Neural progenitor cell (in vitro differentiated cells): ENCODE results near the gene FPR2. TPM values are rescaled to one million over a fixed set of nuclear protein-coding genes. Genes with fewer than 3 reads are reported as not detected.

ENCODE experiments used
- DNase-seq: peaks from one replicate; pipeline ENCODE4 v3.0.0-alpha.2; 2016; ENCODE audit warnings: low spot score
- H2AFZ ChIP-seq: fragments of 200-600 bp; sonication (generic); replicated peaks from 2 replicates; pipeline ENCODE4 v1.6.1; 2016; ENCODE audit warnings: antibody characterized with exemption
- H3F3A ChIP-seq: fragments of 200-600 bp; sonication (generic); 2 replicates; pipeline ENCODE4 v1.6.1; 2016; ENCODE audit warnings: antibody characterized with exemption, low read depth
- H3K27ac ChIP-seq: fragments of 200-600 bp; sonication (generic); 2 replicates; pipeline ENCODE4 v1.5.1; 2016; ENCODE audit warnings: mild to moderate bottlenecking
- H3K27me3 ChIP-seq: fragments of 200-600 bp; sonication (generic); 2 replicates; pipeline ENCODE4 v1.6.1; 2016; ENCODE audit warnings: mild to moderate bottlenecking, moderate library complexity
- H3K36me3 ChIP-seq: fragments of 200-600 bp; sonication (generic); 2 replicates; pipeline ENCODE4 v1.5.1; 2016
- H3K4me1 ChIP-seq: fragments of 200-600 bp; sonication (generic); 2 replicates; pipeline ENCODE4 v1.6.1; 2016; ENCODE audit warnings: mixed run types
- H3K4me2 ChIP-seq: fragments of 200-600 bp; sonication (generic); 2 replicates; pipeline ENCODE4 v1.6.1; 2016
- H3K4me3 ChIP-seq: fragments of 200-600 bp; sonication (generic); 2 replicates; pipeline ENCODE4 v1.5.1; 2016
- H3K79me2 ChIP-seq: fragments of 200-600 bp; sonication (generic); 2 replicates; pipeline ENCODE4 v1.6.1; 2016; ENCODE audit warnings: low read depth
- H3K9ac ChIP-seq: fragments of 200-600 bp; sonication (generic); 2 replicates; pipeline ENCODE4 v1.6.1; 2016
- H3K9me3 ChIP-seq: fragments of 200-600 bp; sonication (generic); 2 replicates; pipeline ENCODE4 v1.5.1; 2016; ENCODE audit warnings: low read depth
- H4K20me1 ChIP-seq: fragments of 200-600 bp; sonication (generic); 2 replicates; pipeline ENCODE4 v1.6.1; 2016; ENCODE audit warnings: low read depth
- H3K27ac Mint-ChIP-seq: 3 replicates; pipeline ENCODE4 v1.8.0; 2021; ENCODE audit warnings: mixed read lengths
- H3K27me3 Mint-ChIP-seq: 2 replicates; pipeline ENCODE4 v1.8.0; 2022; ENCODE audit warnings: low read depth, mild to moderate bottlenecking, inconsistent platforms, moderate library complexity, mixed read lengths; ENCODE audit not compliant: insufficient read depth
- H3K36me3 Mint-ChIP-seq: 3 replicates; pipeline ENCODE4 v1.8.0; 2021; ENCODE audit warnings: mixed read lengths
- H3K4me1 Mint-ChIP-seq: 3 replicates; pipeline ENCODE4 v1.8.0; 2021; ENCODE audit warnings: mixed read lengths
- H3K4me3 Mint-ChIP-seq: 3 replicates; pipeline ENCODE4 v1.8.0; 2021; ENCODE audit warnings: mild to moderate bottlenecking, moderate library complexity, mixed read lengths
- H3K9me3 Mint-ChIP-seq: 3 replicates; pipeline ENCODE4 v1.8.0; 2020; ENCODE audit warnings: mixed read lengths
- CTCF ChIP-seq: fragments of 200-600 bp; sonication (generic); IDR thresholded peaks from 2 replicates; pipeline ENCODE4 v1.5.1; 2017; ENCODE audit warnings: antibody characterized with exemption, mild to moderate bottlenecking
- EZH2 ChIP-seq: fragments of 200-600 bp; sonication (generic); IDR thresholded peaks from 2 replicates; pipeline ENCODE4 v1.6.1; 2017; ENCODE audit warnings: antibody characterized with exemption, mild to moderate bottlenecking, moderate library complexity
- EZH2phosphoT487 ChIP-seq: fragments of 200-600 bp; sonication (generic); IDR thresholded peaks from 2 replicates; pipeline ENCODE4 v1.6.1; 2017; ENCODE audit warnings: antibody characterized with exemption
- total RNA-seq: library from RNA; depleted of rRNA; stranded (reverse); fragments of >200 nt; gene quantifications from 2 replicates; pipeline ENCODE4 v1.2.3, GENCODE V29; 2015; ENCODE audit warnings: low replicate concordance

FPR2 gene
- total RNA-seq, 1 donor from 2014 or later = not detected

GRCh38 chr19:51784922-51785690 lies 24.1 kb downstream of the FPR2 start:
- Histone ChIP-seq H2AFZ (no peak overlapping the region), H3K27ac (no peak overlapping the region), H3K36me3 (no peaks in the 10 kb centered on the region), H3K4me2 (no peak overlapping the region), H3K4me3 (no peak overlapping the region), H3K9ac (no peak overlapping the region), H3F3A (no peaks in the 10 kb centered on the region), H3K9me3 (no peaks in the 10 kb centered on the region), H3K79me2 (no peaks in the 10 kb centered on the region), H3K27me3 (peaks cover 13% of the 10 kb centered on the region), H3K4me1 (no peaks in the 10 kb centered on the region), H4K20me1 (no peaks in the 10 kb centered on the region)
- DNase-seq = no peak
- no peaks in the 10 kb centered on the region for H3K4me1 Mint-ChIP-seq
- H3K27ac Mint-ChIP-seq = no peak overlapping the region
- peaks cover 7% of the 10 kb centered on the region for H3K27me3 Mint-ChIP-seq
- H3K4me3 Mint-ChIP-seq = no peak overlapping the region
- TF ChIP-seq CTCF (no peak), EZH2phosphoT487 (no peak), EZH2 (no peak)
- H3K9me3 Mint-ChIP-seq = peaks cover 6% of the 10 kb centered on the region
- no peaks in the 10 kb centered on the region for H3K36me3 Mint-ChIP-seq

GRCh38 chr19:51786646-51787494 lies 25.9 kb downstream of the FPR2 start:
- H3K27ac Mint-ChIP-seq = no peak overlapping the region
- no peaks in the 10 kb centered on the region for H3K79me2 ChIP-seq
- H3K27me3 Mint-ChIP-seq = peaks cover 1% of the 10 kb centered on the region
- H3K27ac ChIP-seq = no peak overlapping the region
- H3K4me3 Mint-ChIP-seq = no peak overlapping the region
- H3K4me3 ChIP-seq = no peak overlapping the region
- no peak overlapping the region for H3K9ac ChIP-seq
- H3K36me3 Mint-ChIP-seq = no peaks in the 10 kb centered on the region
- H3K4me1 ChIP-seq = no peaks in the 10 kb centered on the region
- H4K20me1 ChIP-seq = no peaks in the 10 kb centered on the region
- no peaks in the 10 kb centered on the region for H3F3A ChIP-seq
- H3K27me3 ChIP-seq = peaks cover 11% of the 10 kb centered on the region
- peaks cover 12% of the 10 kb centered on the region for H3K9me3 Mint-ChIP-seq
- H3K4me1 Mint-ChIP-seq = no peaks in the 10 kb centered on the region
- no peak for DNase-seq
- H3K9me3 ChIP-seq = no peaks in the 10 kb centered on the region
- no peak overlapping the region for H2AFZ ChIP-seq
- TF ChIP-seq CTCF = no peak
- TF ChIP-seq EZH2phosphoT487 = no peak
- no peak for TF ChIP-seq EZH2
- H3K4me2 ChIP-seq = no peak overlapping the region
- H3K36me3 ChIP-seq = no peaks in the 10 kb centered on the region

GRCh38 chr19:51788029-51788428 lies 27.0 kb downstream of the FPR2 start:
- no peaks in the 10 kb centered on the region for H3K9me3 ChIP-seq
- no peaks in the 10 kb centered on the region for H4K20me1 ChIP-seq
- TF ChIP-seq EZH2 (no peak), CTCF (no peak), EZH2phosphoT487 (no peak)
- H3K36me3 ChIP-seq = no peaks in the 10 kb centered on the region
- Mint-ChIP-seq H3K9me3 (peaks cover 15% of the 10 kb centered on the region), H3K4me3 (no peak overlapping the region), H3K27me3 (no peaks in the 10 kb centered on the region), H3K4me1 (no peaks in the 10 kb centered on the region), H3K36me3 (no peaks in the 10 kb centered on the region), H3K27ac (no peak overlapping the region)
- H3K27me3 ChIP-seq = no peaks in the 10 kb centered on the region
- no peak overlapping the region for H3K4me2 ChIP-seq
- DNase-seq = no peak
- H3F3A ChIP-seq = no peaks in the 10 kb centered on the region
- no peak overlapping the region for H3K4me3 ChIP-seq
- no peaks in the 10 kb centered on the region for H3K4me1 ChIP-seq
- H3K9ac ChIP-seq = no peak overlapping the region
- no peaks in the 10 kb centered on the region for H3K79me2 ChIP-seq
- no peak overlapping the region for H3K27ac ChIP-seq
- no peak overlapping the region for H2AFZ ChIP-seq
